IPS DF 6.9 (cell line): Measurements from ENCODE around the gene CMTM5.
A peak's percentile ranks its signal among the peaks of the same experiment; 100 is the strongest.

Experiments used
- DNase-seq: peaks from one replicate; pipeline ENCODE4 v3.0.0-alpha.2; 2013; ENCODE audit warnings: low read depth, low spot score
- H3K27ac ChIP-seq: one replicate; pipeline ENCODE4 v1.5.1; 2013; ENCODE audit warnings: low read length, control low read depth
- H3K27me3 ChIP-seq: 2 replicates; pipeline ENCODE4 v1.6.1; 2013; ENCODE audit warnings: mild to moderate bottlenecking, low read length; ENCODE audit not compliant: control insufficient read depth, insufficient read depth
- H3K36me3 ChIP-seq: 2 replicates; pipeline ENCODE4 v1.6.1; 2013; ENCODE audit warnings: low read length; ENCODE audit not compliant: control insufficient read depth, insufficient read depth
- H3K4me1 ChIP-seq: 2 replicates; pipeline ENCODE4 v1.6.1; 2013; ENCODE audit warnings: low read length; ENCODE audit not compliant: control insufficient read depth, insufficient read depth
- H3K4me3 ChIP-seq: 2 replicates; pipeline ENCODE4 v1.5.1; 2013; ENCODE audit warnings: mild to moderate bottlenecking, low read length
- H3K9me3 ChIP-seq: 2 replicates; pipeline ENCODE4 v1.6.1; 2013; ENCODE audit warnings: low read length, inconsistent platforms; ENCODE audit not compliant: control insufficient read depth, insufficient read depth
- WGBS: extraction: QIAGEN DNeasy Blood & Tissue Kit; methylation state at CpG from one replicate; pipeline ENCODE4 v1.1.7; 2013; ENCODE audit warnings: mixed read lengths, missing lambda C conversion rate; ENCODE audit not compliant: insufficient read length, insufficient coverage; 5-methylcytosine and 5-hydroxymethylcytosine counted together

CMTM5 gene

DNA sequence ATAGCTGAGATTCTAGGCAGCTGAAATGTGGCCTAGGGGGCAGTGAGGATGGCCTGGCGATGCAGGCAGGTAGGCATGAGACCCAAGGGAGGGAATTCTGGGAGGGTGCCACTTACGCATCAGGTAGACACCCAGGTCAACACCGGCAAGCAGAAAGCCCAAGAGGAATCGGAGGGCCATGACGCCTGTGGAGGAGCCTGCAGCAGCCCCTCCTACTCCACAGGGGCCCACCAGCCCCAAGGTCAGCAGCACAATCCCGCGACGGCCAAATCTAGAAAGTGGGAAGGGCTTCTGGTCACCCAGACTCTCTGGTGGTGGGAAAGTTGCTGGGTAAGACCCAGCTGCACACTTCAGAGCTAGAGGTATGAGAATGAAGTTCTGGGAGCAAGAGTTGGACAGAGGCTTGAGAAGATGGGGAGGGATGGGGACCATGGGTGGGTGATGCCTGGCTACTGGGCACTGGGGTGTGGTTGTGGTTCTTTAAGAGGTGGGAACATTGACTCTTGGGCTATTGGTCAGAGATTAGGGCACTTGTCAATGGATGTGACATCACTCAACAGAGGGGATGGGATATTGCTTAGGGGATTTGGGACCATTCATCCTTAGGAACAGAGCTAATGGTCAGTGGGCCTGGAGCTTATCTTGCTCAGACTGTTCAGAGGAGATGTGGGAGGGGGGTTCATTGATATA is 27.5 kb upstream of the CMTM5 start:
- Histone ChIP-seq H3K27me3 (no peaks in the 10 kb centered on the region), H3K4me3 (no peak overlapping the region), H3K27ac (no peak overlapping the region), H3K36me3 (no peaks in the 10 kb centered on the region), H3K9me3 (no peaks in the 10 kb centered on the region), H3K4me1 (peaks cover 4% of the 10 kb centered on the region; the same call in 1 of the 2 replicates)
- no peak for DNase-seq
- no CpG with 5 or more reads among the region's 8 CpGs for WGBS

DNA sequence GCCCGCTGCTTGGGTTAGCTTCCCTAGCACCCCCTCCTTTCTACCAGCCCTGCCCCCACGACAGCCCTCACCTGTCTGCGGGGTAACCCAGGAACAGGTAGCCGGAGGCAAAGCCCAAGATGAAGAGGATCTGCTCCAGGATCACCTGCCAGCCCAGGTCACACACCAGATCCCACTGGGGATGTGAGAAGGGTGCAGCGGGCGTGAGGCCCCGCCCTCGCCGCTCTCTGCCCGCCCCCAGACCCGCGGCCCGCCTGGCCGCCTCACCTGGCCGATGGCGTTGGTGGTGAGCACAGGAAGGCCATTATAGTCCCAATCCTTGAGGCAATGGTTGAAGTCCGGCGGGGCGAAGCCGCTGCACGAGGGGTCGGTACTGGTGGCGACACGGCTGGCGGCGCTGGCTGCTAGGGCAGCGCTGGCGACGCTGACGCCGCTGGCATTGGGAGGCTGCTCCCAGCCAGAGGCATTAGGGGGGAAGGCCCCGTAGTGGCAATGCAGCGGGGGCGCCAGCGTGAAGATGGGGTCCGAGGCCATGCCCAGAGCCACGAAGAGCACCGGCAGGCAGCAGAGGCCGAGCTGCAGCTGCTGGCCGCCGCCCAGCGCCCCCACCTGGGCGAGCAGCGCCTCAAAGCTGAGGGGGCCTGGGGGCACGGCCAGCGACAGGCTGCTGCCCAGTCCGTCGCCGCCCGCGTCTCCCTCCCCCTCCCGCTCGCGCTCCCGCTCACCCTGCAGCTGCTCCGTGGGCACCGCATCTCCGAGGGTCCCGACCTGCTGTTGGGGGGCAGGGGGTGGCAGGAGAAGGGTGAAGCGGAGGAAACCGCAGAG is 25.0 kb upstream of the CMTM5 start:
- no peaks in the 10 kb centered on the region for H3K27me3 ChIP-seq
- H3K27ac ChIP-seq = no peak overlapping the region
- no peak for DNase-seq
- no peaks in the 10 kb centered on the region for H3K9me3 ChIP-seq
- no CpG with 5 or more reads among the region's 61 CpGs for WGBS
- H3K36me3 ChIP-seq = no peaks in the 10 kb centered on the region
- peak overlapping the region; percentile 91 for H3K4me3 ChIP-seq
- H3K4me1 ChIP-seq = peaks cover 4% of the 10 kb centered on the region; the same call in 1 of the 2 replicates

DNA sequence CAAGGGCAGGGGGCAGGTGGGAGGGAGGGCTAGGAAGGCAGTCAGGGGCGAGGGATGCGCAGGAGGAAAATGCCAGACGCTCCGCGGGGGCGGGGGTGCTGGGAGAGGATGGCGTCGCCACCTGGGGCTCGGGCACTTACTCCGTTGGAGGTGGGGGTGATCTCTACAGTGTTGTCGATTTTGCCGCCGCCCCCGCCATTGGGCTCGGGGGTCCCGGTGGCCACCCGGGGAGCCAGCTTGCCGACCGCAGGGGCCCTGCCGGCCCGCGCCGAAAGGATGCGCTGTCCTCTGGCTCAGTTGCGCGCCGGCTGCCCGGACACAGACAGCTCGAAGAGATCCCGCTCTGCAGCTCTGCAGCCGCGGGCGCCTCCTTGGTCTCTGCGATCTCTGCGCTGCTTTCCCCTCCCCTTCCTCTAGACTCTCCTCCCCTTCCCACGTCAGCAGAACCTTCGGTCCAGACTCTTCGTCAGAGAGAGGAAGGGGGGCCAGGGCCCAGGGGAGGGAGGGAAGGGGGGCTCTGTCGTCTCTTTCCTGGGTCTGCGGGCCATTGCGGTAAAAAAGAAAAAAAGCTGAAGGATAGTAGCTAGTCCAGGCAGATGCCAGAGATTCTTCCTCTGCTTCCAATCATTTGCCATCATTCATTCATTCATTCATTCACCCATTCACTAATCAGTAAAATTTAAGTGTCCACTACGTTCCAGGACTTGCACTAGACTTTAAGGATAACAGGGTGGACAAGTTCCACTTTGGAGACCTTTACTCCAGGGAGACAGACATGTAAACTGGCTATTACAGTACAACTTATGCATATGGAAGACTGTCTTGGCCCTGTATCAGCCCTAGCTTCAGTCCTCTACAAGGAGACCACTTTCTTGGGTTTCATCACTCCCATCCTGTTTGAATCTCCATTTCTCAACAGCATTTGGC is 24.1 kb upstream of the CMTM5 start, which contains the start of gene SLC22A17:
SLC22A17 (minus strand) TSS at position 382 of the 927 bp plus-strand sequence.
- peak; percentile 77 for DNase-seq
- peaks cover 4% of the 10 kb centered on the region; the same call in 1 of the 2 replicates for H3K4me1 ChIP-seq
- no peak within 1 kb of the TSS for H3K27ac ChIP-seq
- no CpG with 5 or more reads among the region's 42 CpGs for WGBS
- no peaks in the 10 kb centered on the region for H3K27me3 ChIP-seq
- H3K9me3 ChIP-seq = no peaks in the 10 kb centered on the region
- peaks cover 2% of the 10 kb centered on the region; the same call in 1 of the 2 replicates for H3K36me3 ChIP-seq
- H3K4me3 ChIP-seq = peak within 1 kb of the TSS; percentile 91

DNA sequence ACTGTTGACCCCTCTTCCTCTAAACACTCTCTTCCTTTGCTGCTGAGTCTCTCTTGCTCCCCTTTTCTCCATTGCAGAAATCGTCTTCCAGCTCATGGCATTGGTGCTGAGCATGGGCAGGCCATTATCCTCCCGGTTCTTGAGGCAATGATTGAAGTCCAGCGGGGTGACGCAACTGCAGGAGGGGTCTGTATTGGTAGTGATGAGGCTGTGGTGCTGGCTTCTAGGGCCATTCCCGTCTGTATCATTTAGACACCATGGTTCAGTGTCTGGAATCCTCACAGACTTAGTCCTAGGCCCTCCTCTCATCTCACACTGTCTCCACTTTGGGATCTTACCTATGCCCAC is 23.4 kb upstream of the CMTM5 start:
- Histone ChIP-seq H3K27ac (no peak overlapping the region), H3K9me3 (no peaks in the 10 kb centered on the region), H3K27me3 (no peaks in the 10 kb centered on the region), H3K4me1 (peaks cover 4% of the 10 kb centered on the region; the same call in 1 of the 2 replicates), H3K4me3 (no peak overlapping the region), H3K36me3 (peaks cover 2% of the 10 kb centered on the region; the same call in 1 of the 2 replicates)
- DNase-seq = no peak
- no CpG with 5 or more reads among the region's 5 CpGs for WGBS

DNA sequence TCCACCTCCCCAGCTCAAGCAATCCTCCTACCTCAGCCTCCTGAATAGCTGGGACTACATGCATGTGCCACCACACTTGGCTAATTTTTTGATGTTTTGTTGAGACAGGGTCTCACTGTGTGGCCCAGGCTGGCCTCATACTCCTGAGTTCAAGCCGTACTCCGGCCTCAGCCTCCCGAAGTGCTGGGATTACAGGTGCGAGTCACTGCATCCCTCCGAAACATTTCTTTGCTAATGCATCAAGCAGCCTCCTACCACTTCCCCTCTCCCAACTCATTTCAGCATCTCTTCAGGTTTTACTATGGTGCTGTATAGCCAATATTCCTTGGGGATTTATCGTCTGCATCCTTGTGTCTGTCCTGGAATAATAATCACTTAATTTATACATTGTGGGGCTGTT is 21.9 kb upstream of the CMTM5 start:
- H3K27me3 ChIP-seq = no peaks in the 10 kb centered on the region
- WGBS = no CpG with 5 or more reads among the region's 6 CpGs
- no peak for DNase-seq
- H3K36me3 ChIP-seq = peaks cover 5% of the 10 kb centered on the region
- H3K4me3 ChIP-seq = no peak overlapping the region
- no peak overlapping the region for H3K27ac ChIP-seq
- H3K4me1 ChIP-seq = peaks cover 4% of the 10 kb centered on the region; the same call in 1 of the 2 replicates
- no peaks in the 10 kb centered on the region for H3K9me3 ChIP-seq

DNA sequence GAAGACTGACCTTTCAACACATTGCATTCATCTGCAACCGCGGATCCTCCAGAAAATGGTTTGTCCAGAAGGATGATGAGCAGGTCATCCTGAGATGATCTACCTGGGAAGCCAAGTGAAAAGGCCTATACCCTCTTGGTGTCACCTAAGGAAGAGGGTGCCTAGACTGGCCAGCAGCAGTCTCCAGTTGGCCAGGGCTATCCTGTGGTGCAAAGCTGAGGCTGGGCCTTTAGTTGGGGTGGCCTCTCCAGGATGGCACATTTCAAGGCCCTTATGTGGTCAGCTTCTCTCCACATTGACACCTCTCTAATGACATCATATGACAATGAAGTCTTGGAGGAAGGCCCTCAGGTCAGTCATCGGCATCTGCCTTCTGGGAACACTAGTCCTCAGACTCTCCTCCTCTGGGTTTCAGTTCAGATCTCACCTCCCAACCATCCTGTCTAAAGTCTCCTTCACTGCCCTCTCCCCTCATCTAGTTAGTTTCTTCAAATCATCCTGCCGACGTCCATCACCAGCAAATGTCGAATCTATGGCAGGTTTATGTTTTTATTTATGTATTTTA is 20.9 kb upstream of the CMTM5 start:
- Histone ChIP-seq H3K27me3 (no peaks in the 10 kb centered on the region), H3K36me3 (peaks cover 6% of the 10 kb centered on the region), H3K4me3 (no peak overlapping the region), H3K4me1 (peaks cover 4% of the 10 kb centered on the region; the same call in 1 of the 2 replicates), H3K27ac (no peak overlapping the region), H3K9me3 (no peaks in the 10 kb centered on the region)
- DNase-seq = no peak
- no CpG with 5 or more reads among the region's 6 CpGs for WGBS

DNA sequence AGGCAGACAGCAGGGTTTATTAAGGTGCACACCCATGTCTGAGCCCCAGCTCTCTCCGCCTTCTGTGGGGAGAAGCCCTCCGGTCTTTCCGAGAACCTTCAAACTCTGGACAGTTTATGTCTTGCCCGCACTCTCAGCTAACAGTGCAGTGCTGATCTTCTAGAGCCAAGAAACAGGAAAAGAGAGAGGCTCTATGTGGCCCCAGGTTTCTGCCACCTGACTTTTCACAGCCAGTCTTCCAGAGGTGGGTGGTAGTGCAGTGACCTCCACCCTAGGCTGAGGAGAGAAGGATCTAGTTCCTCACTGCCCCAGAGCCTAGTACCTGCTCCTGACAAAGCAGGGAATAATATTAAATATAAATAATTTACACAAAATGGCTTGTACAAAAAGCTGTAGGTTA is 20.2 kb upstream of the CMTM5 start:
- no peak overlapping the region for H3K27ac ChIP-seq
- no peak for DNase-seq
- WGBS = no CpG with 5 or more reads among the region's 4 CpGs
- no peak overlapping the region for H3K4me3 ChIP-seq
- H3K36me3 ChIP-seq = peaks cover 6% of the 10 kb centered on the region
- H3K27me3 ChIP-seq = no peaks in the 10 kb centered on the region
- H3K4me1 ChIP-seq = peaks cover 3% of the 10 kb centered on the region; the same call in 1 of the 2 replicates
- no peaks in the 10 kb centered on the region for H3K9me3 ChIP-seq

DNA sequence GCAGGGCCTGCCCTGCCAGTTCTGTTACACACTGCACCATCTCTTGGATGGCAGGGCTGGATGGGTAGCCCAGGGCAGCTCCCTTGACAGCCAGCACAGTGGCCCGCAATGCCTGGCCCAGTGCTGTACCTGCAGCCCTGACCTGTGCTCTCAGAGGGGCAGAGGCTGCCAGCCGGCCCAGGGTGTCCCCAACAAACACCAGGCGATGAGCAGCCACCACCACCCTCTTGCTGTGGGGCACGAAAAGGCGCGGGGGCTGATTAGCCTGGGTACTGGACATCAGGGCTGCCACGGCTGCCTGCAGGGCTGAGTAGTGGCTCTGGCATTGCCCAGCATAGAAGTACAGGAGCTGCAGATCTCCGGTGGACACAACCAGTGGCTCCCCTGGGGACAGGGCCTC is 19.6 kb upstream of the CMTM5 start:
- H3K4me3 ChIP-seq = no peak overlapping the region

DNA sequence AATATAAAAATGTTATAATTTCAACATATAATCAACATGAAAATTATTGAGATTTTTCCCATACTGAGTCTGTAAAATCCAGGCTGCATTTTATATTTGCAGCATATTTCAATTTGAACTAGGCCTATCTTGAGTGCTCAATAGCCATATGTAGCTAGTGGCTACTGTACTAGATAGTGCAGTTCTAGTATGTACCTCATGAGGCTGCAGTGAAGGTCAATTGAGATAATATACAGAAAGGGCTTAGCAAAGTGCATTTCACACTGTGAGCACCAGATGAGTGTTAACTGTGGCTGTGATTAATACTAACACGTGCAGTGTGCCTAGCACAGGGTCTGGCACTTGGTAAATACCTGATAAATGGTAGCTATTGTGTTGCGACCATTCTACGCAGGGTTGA is 18.8 kb upstream of the CMTM5 start:
- Histone ChIP-seq H3K27ac (no peak overlapping the region), H3K27me3 (no peaks in the 10 kb centered on the region), H3K4me3 (no peak overlapping the region), H3K36me3 (peaks cover 6% of the 10 kb centered on the region), H3K9me3 (no peaks in the 10 kb centered on the region), H3K4me1 (no peaks in the 10 kb centered on the region)
- DNase-seq = no peak
- no CpG with 5 or more reads among the region's 3 CpGs for WGBS

More for the DNA sequence above, 19.6 kb upstream of the CMTM5 start:
- WGBS = no CpG with 5 or more reads among the region's 8 CpGs
- no peaks in the 10 kb centered on the region for H3K9me3 ChIP-seq
- no peak for DNase-seq
- H3K27ac ChIP-seq = no peak overlapping the region
- peaks cover 6% of the 10 kb centered on the region for H3K36me3 ChIP-seq
- no peaks in the 10 kb centered on the region for H3K4me1 ChIP-seq
- H3K27me3 ChIP-seq = no peaks in the 10 kb centered on the region
